Urothelium cell line (cell line): ENCODE measurements around the gene ANXA8L1.
A peak's percentile ranks its signal among the peaks of the same experiment; 100 is the strongest.
"Not testable (repeated sequence)": the region's sequence is repeated elsewhere in the genome, so short reads cannot be mapped to it uniquely, and the experiment has no call there.

ENCODE experiments used
- DNase-seq: peaks from one replicate; pipeline ENCODE4 v3.0.0; 2011; ENCODE audit warnings: low spot score, mixed read lengths
- FAIRE-seq: peaks from 2 replicates; lab custom pipeline; 2011; peaks lifted over from hg19 to GRCh38; lab: Jason Lieb, UNC

ANXA8L1 gene

GRCh38 chr10:46396441-46397279 lies 21.1 kb downstream of the ANXA8L1 start:
- peak; percentile 29 for DNase-seq
- not testable (repeated sequence) for FAIRE-seq

- not testable (repeated sequence) for FAIRE-seq, DNase-seq
These were observed 22.2 kb downstream of the ANXA8L1 start for GRCh38 chr10:46397767-46398166.

DNA sequence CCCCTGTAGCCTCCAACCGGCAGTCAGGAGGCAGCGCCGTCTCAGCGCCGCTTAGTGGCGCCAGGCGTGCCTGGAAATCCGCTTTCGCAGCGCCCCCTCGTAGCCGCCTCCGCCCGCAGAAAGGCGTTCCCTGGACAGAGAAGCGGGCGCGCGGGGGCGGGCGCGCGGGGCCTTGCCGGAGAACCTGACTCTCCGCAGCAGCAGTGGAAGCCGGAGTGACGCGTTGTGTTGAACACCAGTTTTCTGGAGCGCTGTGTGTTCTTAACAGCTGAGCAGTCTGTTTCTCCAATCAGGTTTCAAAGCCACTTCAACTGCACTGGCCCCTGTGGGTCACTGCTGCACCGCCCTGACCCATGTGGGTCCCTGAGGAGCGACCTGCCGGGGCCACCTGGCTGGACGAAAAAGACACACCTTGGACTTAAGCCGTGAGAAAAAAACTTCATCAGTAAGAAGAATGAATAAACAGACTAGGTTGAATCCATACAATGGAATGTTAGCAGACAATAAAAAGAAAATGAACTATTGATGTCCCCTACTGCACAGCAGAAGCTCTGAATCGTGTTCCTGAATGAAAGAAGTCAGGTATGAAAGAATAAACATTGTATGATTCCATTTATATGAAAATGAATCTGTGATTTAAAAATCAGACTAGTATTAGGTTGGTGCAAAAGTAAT lies 22.8 kb downstream of the ANXA8L1 start:
- FAIRE-seq, DNase-seq: not testable (repeated sequence)

DNA sequence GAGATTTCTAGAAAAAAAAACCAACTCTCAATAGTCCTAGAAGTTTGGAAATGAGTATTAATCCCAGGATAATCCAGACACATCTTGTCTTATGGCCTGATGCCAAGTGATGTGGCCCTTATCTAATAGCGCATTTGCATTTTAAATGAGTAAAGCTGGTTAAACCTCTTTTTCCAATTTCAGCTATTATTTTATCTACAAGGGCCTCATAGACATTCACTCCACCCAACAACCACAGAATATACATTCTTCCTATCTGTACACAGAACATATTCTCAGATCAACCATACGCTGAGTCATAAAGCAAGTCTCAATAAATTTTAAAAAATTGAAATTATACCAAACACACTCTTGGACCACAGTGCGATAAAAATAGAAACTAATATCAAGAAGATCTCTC lies 34.0 kb downstream of the ANXA8L1 start:
- not testable (repeated sequence) for FAIRE-seq, DNase-seq

DNA sequence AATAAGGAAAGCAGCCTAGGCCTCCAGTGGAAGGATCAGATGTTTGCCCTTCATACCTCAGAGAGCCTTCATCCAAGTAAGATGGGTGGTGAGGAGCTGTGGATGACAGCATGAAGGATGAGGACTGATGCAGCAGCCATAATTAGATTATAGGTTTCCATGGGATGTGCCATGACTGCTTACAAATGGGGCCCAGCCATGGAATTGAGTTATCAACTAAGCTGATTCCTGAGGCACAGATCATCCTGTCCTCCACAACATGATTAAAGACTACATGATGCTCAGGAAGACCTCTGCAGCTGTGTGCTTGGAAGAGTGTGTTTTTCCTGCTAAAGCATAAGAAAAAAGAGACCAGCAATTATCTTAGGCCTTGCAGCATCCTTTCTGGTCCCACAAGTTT lies 35.5 kb downstream of the ANXA8L1 start:
- not testable (repeated sequence) for FAIRE-seq, DNase-seq

- not testable (repeated sequence) for FAIRE-seq, DNase-seq
These were observed 37.1 kb downstream of the ANXA8L1 start for GRCh38 chr10:46412665-46413064.

GRCh38 chr10:46415291-46415690 lies 39.7 kb downstream of the ANXA8L1 start:
- FAIRE-seq, DNase-seq: not testable (repeated sequence)

DNA sequence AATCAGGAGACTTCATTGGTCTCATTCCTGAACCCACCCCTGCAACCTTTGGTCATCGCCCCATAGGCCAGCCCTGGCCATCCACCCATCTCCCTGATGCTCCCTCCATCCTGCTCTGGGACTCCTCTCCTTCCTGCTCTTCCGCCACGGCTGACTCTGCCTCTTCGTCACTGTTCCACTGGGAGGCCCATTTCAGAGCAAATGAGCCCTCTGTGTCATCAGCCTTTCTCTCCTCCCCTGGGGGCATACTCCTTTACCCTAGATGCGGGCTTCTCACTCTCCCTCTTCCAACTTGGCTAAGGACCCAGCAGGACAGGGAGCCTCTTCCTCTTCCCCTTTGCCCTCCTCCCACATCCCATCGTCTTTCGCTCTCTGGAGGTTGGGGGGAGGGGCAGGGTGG lies 42.7 kb downstream of the ANXA8L1 start:
- FAIRE-seq, DNase-seq: not testable (repeated sequence)

- not testable (repeated sequence) for FAIRE-seq, DNase-seq
These were observed 44.2 kb downstream of the ANXA8L1 start for GRCh38 chr10:46419570-46420379.

DNA sequence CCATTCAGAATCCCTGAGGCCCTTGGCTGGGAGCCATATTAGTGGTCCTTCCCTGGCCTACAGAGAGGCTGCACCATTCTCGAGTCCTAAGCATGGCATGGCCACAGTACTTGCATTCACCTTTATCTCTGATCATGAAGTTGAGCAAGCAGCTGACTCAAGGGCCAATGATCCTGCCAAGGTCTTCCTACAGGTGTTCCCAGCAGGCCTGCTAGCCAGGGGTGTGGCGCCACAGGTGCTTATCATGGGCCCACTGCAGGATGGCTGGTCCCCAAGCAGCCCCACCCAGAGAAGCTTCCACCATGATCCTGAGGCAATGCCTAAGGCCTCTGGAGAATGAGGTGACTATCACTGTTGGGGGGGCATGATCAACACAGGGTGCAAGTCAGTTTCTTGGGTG lies 48.0 kb downstream of the ANXA8L1 start:
- not testable (repeated sequence) for DNase-seq, FAIRE-seq

DNA sequence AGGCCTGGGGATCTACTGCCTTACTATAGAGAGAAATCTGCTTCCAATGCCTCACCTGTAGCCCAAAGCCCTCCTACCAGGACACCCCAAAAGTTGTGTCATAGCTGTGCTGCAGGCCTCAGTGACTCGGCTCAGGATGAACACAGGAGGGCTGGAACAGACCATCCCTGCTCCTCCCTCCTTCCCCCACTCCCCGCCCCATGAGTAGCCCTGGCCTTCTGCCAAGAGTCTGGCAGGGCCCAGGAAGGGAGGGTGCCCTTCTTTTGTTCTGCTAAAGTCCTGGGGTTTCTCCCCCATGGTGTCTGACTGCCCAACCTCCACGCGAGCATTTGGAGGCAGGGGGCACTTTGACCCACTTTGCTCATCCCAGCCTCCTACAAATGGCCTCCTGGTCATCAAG lies 65.4 kb downstream of the ANXA8L1 start:
- FAIRE-seq, DNase-seq: not testable (repeated sequence)
